Measurements from ENCODE around the gene PFDN6. TPM values are rescaled to one million over a fixed set of nuclear protein-coding genes. Genes with fewer than 3 reads are reported as not detected.
"Not testable (repeated sequence)": the region's sequence is repeated elsewhere in the genome, so short reads cannot be mapped to it uniquely, and the experiment has no call there.

The PFDN6 gene
- total RNA-seq, 1 donor from 2014 or later = 39.9 TPM

DNA sequence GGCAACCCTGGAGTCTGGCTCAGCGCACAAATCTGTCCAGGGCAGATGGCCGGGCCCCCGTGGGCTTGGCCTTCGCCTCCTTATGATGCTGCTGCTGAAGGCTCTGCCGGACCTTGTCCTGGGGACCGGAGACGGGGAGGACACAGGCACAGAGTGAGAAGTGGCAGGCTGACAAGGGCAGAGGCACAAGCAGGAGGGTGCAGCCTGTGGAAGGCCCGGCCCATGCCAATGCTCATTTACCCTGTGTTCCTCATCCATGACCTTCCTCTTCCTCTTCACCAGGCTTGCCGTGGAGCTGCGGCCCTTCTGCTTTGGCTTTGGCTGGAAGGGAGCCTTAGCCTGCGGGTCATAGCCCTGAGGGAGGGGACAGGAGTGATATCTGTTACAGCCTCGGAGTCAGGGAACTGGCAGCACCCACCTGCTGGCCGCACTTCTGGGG lies 10.1 kb upstream of the PFDN6 start:
- Mint-ChIP-seq H3K4me3 (no peak overlapping the region), H3K4me1 (peaks cover 29% of the 10 kb centered on the region), H3K27ac (no peak overlapping the region), H3K27me3 (ENCODE audit: low read depth) (no peaks in the 10 kb centered on the region), H3K36me3 (peaks cover 13% of the 10 kb centered on the region), H3K9me3 (no peaks in the 10 kb centered on the region)
- DNase-seq (ENCODE audit: low spot score in 2 of 2, unreplicated experiment in 2 of 2) = no peak
- TF ChIP-seq, protein P1, sequence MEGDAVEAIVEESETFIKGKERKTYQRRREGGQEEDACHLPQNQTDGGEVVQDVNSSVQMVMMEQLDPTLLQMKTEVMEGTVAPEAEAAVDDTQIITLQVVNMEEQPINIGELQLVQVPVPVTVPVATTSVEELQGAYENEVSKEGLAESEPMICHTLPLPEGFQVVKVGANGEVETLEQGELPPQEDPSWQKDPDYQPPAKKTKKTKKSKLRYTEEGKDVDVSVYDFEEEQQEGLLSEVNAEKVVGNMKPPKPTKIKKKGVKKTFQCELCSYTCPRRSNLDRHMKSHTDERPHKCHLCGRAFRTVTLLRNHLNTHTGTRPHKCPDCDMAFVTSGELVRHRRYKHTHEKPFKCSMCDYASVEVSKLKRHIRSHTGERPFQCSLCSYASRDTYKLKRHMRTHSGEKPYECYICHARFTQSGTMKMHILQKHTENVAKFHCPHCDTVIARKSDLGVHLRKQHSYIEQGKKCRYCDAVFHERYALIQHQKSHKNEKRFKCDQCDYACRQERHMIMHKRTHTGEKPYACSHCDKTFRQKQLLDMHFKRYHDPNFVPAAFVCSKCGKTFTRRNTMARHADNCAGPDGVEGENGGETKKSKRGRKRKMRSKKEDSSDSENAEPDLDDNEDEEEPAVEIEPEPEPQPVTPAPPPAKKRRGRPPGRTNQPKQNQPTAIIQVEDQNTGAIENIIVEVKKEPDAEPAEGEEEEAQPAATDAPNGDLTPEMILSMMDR (IDR thresholded peaks at IDR 0.05; ENCODE audit: unreplicated experiment) = no peak

DNA sequence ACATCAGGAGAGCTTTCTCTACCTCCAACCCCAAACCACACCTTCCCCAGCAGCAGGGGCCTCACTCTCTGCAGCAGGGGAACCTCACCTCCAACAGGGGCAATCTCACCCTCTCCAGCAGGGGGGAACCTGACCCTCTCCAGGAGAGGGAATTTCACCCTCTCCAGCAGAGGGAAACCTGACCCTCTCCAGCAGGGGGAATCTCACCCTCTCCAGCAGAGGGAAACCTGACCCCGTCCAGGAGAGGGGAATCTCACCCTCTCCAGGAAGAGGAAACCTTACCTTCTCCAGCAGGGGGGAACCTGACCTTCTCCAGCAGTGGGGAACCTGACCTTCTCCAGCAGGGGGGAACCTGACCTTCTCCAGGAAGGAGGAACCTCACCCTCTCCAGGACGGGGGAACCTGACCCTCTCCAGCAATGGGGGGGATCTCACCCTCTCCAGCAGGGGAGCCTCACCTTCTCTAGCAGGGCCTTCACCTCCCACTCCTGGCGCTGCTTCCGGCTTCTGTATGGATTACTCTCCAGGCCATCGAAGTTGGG lies 9.4 kb upstream of the PFDN6 start:
- H3K4me1 Mint-ChIP-seq = peaks cover 21% of the 10 kb centered on the region
- H3K27me3 Mint-ChIP-seq (ENCODE audit: low read depth) = no peaks in the 10 kb centered on the region
- peaks cover 10% of the 10 kb centered on the region for H3K36me3 Mint-ChIP-seq
- no peak overlapping the region for H3K27ac Mint-ChIP-seq
- no peaks in the 10 kb centered on the region for H3K9me3 Mint-ChIP-seq
- TF ChIP-seq, protein P1 (IDR thresholded peaks at IDR 0.05; ENCODE audit: unreplicated experiment) = peak; percentile 36
- no peak for DNase-seq (ENCODE audit: low spot score in 2 of 2, unreplicated experiment in 2 of 2)
- no peak overlapping the region for H3K4me3 Mint-ChIP-seq

DNA sequence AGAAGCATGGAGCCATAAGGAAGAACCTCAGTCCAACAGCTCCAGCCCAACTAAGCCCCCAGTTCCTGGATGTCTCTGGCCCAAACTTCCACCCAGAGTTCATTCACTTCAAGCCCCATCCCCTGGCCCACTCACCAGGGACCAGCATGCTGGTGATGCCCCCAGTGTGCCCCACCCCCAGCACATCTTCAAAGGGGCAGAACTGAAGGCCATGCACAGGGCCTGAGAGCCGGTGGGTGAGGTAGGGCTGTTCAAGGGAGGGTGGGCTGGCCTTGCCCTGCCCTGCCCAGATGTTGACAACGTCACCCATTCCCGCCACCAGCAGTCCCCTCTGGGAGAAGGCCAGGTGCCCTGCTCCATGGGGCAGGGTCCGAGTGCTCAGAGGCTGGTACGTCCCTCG lies 8.9 kb upstream of the PFDN6 start:
- H3K27me3 Mint-ChIP-seq (ENCODE audit: low read depth) = no peaks in the 10 kb centered on the region
- no peak overlapping the region for H3K27ac Mint-ChIP-seq
- H3K4me1 Mint-ChIP-seq = peaks cover 19% of the 10 kb centered on the region
- H3K36me3 Mint-ChIP-seq = peaks cover 10% of the 10 kb centered on the region
- no peak for DNase-seq (ENCODE audit: low spot score in 2 of 2, unreplicated experiment in 2 of 2)
- TF ChIP-seq, protein P1 (IDR thresholded peaks at IDR 0.05; ENCODE audit: unreplicated experiment) = no peak
- H3K9me3 Mint-ChIP-seq = no peaks in the 10 kb centered on the region
- no peak overlapping the region for H3K4me3 Mint-ChIP-seq

DNA sequence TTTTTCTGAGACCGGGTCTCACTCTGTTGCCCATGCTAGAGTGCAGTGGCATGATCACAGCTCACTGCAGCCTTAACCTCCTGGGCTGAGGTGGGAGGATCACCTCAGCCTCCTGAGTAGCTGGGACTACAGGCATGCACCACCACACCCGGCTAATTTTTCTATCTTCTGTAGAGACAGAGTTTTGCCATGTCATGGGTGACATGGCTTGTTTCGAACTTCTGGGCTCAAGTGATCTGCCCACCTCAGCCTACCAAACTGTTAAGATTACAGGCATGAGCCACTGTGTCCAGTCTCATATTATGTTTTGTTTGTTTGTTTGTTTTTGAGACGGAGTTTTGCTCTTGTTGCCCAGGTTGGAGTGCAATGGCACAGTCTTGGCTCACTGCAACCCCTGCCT lies 4.2 kb upstream of the PFDN6 start:
- Mint-ChIP-seq H3K4me1 (peaks cover 19% of the 10 kb centered on the region), H3K36me3 (peaks cover 16% of the 10 kb centered on the region)
- H3K4me3 Mint-ChIP-seq; H3K27ac Mint-ChIP-seq; H3K9me3 Mint-ChIP-seq; DNase-seq (ENCODE audit: low spot score in 2 of 2, unreplicated experiment in 2 of 2); H3K27me3 Mint-ChIP-seq (ENCODE audit: low read depth): not testable (repeated sequence)

DNA sequence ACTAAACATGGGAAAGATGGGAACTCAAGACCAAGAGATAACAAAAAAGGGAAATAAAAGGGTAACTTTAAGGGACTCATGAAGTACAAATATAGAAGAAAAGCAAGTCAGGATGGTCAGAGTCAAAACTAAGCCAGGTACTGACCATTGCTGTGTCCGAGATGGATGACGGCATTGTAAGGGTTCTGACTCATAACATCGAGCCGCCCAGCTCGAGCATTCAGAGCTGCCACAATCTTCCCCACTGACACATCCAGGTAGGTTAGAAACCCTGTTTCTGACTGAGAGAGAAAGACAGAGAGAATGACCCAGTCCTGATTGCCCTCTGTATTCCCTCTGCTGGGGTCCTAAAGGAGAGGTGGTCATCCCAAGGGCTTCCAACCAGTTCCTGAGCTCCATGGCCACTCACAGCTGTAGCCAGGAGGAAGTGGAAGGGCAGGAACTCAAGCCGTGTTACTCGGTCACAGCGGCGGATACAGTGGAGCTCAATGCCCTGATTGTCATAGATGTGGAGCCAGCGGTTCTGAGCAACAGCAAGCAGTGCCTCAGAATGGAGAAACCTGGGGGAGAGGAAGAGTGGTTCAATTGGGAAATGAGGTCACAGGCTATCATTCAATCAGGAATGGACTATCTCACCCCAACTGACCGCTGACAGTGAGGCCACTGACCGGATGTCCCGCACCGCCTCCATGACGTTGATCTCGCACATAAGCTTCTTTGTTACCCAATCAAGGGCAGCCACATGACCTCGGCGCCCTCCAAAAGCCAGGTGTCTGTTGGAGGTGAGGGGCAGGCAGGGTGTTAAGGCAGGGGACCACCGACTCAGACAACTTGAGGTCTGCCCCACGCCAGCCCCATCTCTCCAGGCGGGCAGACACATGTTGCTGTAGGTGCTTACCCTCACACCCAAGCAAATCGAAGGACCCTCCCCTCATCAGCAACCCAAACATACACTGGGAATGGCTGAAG lies 2.2 kb upstream of the PFDN6 start:
- no peaks in the 10 kb centered on the region for H3K27me3 Mint-ChIP-seq (ENCODE audit: low read depth)
- TF ChIP-seq, protein P1 (IDR thresholded peaks at IDR 0.05; ENCODE audit: unreplicated experiment) = no peak
- no peaks in the 10 kb centered on the region for H3K9me3 Mint-ChIP-seq
- no peak for DNase-seq (ENCODE audit: low spot score in 2 of 2, unreplicated experiment in 2 of 2)
- H3K36me3 Mint-ChIP-seq = peaks cover 12% of the 10 kb centered on the region
- H3K27ac Mint-ChIP-seq = no peak overlapping the region
- peak overlapping the region; percentile 99 for H3K4me3 Mint-ChIP-seq
- H3K4me1 Mint-ChIP-seq = peaks cover 29% of the 10 kb centered on the region
